Muscle of arm (tissue), 14 donors: ENCODE measurements around the gene CEP20. TPM values are rescaled to one million over a fixed set of nuclear protein-coding genes. Genes with fewer than 3 reads are reported as not detected.
A peak's percentile ranks its signal among the peaks of the same experiment; 100 is the strongest.
"Not testable (repeated sequence)": the region's sequence is repeated elsewhere in the genome, so short reads cannot be mapped to it uniquely, and the experiment has no call there.

Source experiments
- DNase-seq: peaks from one replicate; pipeline ENCODE4 v3.0.0-alpha.2; 2013
- long read RNA-seq, 11 donors: transcript quantifications; one replicate each; lab custom pipeline, GENCODE V29; 2026
- polyA plus RNA-seq, 12 donors: library from polyadenylated mRNA; unstranded; fragments of 120-200 nt; gene quantifications; one replicate each; pipeline ENCODE4 v1.2.1, GENCODE V29; 2013; ENCODE audit not compliant: insufficient read length in 12 of 12

The CEP20 gene, protein sequence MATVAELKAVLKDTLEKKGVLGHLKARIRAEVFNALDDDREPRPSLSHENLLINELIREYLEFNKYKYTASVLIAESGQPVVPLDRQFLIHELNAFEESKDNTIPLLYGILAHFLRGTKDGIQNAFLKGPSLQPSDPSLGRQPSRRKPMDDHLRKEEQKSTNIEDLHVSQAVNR
- polyA plus RNA-seq, result 10 to 100 TPM in 11 of 12 donors, not detected in 1; 12.3 to 33.7 (median 27.6) TPM
- long read RNA-seq, donor 1, transcript FOPNL-201 (5 exons, 2,275 nt), result major isoform, 18 of 21 reads
- long read RNA-seq, donor 1, partial matches to known transcripts, result 0 of 21 reads
- long read RNA-seq, donor 1, other reads (novel, unspliced or antisense), result 0 of 21 reads
- long read RNA-seq, donor 2, transcript FOPNL-201 (5 exons, 2,275 nt), result major isoform, 16 of 20 reads
- long read RNA-seq, donor 2, partial matches to known transcripts, result 0 of 20 reads
- long read RNA-seq, donor 2, other reads (novel, unspliced or antisense), result 0 of 20 reads
- long read RNA-seq, donor 3, partial matches to known transcripts, result 0 of 6 reads
- long read RNA-seq, donor 3, other reads (novel, unspliced or antisense), result 0 of 6 reads
- long read RNA-seq, donor 4, transcript FOPNL-201 (5 exons, 2,275 nt), result major isoform, 5 of 6 reads
- long read RNA-seq, donor 4, partial matches to known transcripts, result 0 of 6 reads
- long read RNA-seq, donor 4, other reads (novel, unspliced or antisense), result 0 of 6 reads
- long read RNA-seq, donor 5, transcript FOPNL-201 (5 exons, 2,275 nt), result major isoform, 14 of 16 reads
- long read RNA-seq, donor 5, partial matches to known transcripts, result 0 of 16 reads
- long read RNA-seq, donor 5, other reads (novel, unspliced or antisense), result 0 of 16 reads
- long read RNA-seq, donor 6, transcript FOPNL-201 (5 exons, 2,275 nt), result major isoform, 8 of 8 reads
- long read RNA-seq, donor 6, partial matches to known transcripts, result 0 of 8 reads
- long read RNA-seq, donor 6, other reads (novel, unspliced or antisense), result 0 of 8 reads
- long read RNA-seq, donor 7, transcript FOPNL-201 (5 exons, 2,275 nt), result major isoform, 10 of 11 reads
- long read RNA-seq, donor 7, partial matches to known transcripts, result 0 of 11 reads
- long read RNA-seq, donor 7, other reads (novel, unspliced or antisense), result 0 of 11 reads
- long read RNA-seq, donor 8, transcript FOPNL-201 (5 exons, 2,275 nt), result major isoform, 7 of 21 reads
- long read RNA-seq, donor 8, partial matches to known transcripts, result 12 of 21 reads
- long read RNA-seq, donor 8, other reads (novel, unspliced or antisense), result 0 of 21 reads
- long read RNA-seq, donor 9, transcript FOPNL-201 (5 exons, 2,275 nt), result major isoform, 6 of 7 reads
- long read RNA-seq, donor 9, partial matches to known transcripts, result 0 of 7 reads
- long read RNA-seq, donor 9, other reads (novel, unspliced or antisense), result 0 of 7 reads
- long read RNA-seq, donor 10, transcript FOPNL-201 (5 exons, 2,275 nt), result major isoform, 14 of 17 reads
- long read RNA-seq, donor 10, partial matches to known transcripts, result 0 of 17 reads
- long read RNA-seq, donor 10, other reads (novel, unspliced or antisense), result 0 of 17 reads
- long read RNA-seq, donor 11, transcript FOPNL-201 (5 exons, 2,275 nt), result major isoform, 15 of 18 reads
- long read RNA-seq, donor 11, partial matches to known transcripts, result 0 of 18 reads
- long read RNA-seq, donor 11, other reads (novel, unspliced or antisense), result 0 of 18 reads

DNA sequence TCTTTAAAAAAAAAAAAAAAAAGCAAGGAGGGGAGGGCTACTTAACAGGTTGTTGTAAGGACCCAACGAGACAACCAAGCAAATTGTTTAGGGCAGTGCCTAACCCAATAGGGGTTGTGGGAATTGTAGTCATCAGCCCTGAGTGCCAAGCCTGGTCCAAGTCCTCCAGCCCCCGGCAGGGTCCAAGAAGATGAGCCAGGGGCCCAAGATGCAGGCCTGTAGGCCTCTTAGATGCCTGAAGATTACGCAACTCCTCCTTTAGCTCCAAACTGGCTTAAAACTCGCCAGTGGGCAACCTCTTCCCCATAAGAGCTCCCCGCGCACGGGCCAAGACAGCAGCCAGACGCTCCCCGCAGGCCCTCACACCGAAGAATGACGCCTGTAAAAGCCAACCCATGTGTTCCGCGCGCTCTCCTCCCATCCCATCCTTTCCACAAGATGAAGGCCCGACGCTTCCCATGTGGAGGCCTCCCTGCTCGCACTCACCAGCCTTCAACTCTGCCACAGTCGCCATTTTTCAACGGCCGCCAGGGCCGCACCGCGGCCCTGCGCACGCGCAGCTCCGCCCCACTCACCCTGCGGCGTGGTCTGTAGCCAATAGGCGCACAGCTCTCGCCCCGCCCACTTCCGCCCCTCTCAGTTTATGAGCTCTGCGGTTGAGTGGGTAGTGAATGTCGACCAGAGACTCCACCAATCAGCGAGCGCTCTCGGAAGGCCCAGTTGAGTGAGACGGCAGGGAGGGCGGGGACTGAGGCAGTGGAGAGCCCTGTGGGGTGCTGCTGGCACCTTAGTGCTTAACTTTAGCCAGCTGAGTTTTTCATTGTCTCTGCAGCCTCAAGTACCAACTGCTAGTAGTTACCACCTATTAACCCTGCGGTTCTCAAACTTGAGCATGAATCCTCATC, at the start of gene CEP20:
CEP20 (minus strand) TSS at position 532 of the 905 bp plus-strand sequence; CDS start at position 514, 18 bp downstream.
- peak; percentile 99 for DNase-seq

DNA sequence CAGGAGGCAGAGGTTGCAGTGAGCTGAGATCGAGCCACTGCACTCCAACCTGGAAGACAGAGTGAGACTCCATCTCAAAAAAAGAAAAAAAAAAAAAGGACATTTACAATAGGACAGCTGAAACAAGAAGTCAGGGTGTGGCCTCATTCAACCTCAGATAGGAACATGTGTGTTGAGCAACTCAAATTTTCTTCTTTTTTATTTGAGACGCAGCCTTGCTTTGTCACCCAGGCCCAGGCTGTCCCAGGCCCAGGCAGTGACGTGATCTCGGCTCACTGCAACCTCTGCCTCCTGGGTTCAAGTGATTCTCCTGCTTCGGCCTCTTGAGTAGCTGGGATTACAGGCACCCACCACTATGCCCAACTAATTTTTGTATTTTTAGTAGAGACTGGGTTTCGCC, 48.4 kb upstream of the CEP20 start:
- DNase-seq, result not testable (repeated sequence)

DNA sequence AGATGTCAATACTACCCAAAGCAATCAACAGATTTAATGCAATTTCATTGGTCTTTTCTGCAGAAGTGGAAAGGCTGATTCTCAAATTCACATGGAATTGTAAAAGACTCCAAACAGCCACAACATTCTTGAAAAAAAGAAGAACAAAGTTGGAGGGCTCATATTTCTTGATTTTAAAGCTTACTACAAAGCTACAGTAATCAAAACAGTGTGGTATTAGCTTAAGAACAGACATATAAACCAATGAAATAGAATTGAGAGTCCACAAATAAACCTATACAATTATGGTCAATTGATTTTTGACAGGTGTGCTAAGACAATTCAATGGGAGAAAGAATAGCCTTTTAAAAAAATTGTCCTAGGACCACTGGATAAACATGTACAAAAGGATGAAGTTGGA, 46.6 kb upstream of the CEP20 start:
- no peak for DNase-seq

DNA sequence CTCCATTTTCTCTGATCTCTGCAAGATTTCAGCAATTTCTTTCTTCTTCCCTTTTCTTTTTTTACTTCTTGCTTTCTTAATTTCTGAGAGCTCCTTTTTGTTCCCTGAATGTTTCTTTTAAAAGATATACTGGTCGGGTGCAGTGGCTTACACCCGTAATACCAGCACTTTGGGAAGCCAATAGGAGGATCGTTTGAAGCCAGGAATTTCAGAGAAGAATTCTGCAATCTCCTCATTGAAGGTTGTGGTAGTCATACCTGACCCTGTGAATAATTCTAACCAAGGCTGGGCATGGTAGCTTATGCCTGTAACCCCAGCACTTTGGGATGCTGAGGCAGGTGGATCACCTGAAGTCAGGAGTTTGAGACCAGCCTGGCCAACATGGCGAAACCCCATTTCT, 45.4 kb upstream of the CEP20 start:
- no peak for DNase-seq

DNA sequence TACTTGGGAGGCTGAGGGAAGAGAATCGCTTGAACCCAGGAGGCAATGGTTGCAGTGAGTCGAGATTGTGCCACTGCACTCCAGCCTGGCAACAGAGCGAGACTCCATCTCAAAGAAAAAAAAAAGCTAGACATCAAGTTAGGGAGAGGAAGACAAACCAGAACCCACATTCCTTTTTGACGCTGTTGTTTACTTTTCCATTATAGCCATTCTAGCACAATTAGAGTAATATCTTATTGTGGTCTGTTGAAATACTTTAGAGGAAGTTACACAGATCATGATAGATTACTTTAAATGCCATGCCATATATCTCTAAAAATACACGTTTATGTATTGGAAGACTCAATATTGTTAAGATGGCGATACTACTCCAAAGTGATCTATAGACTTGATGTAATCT, 44.5 kb upstream of the CEP20 start:
- DNase-seq, result no peak

DNA sequence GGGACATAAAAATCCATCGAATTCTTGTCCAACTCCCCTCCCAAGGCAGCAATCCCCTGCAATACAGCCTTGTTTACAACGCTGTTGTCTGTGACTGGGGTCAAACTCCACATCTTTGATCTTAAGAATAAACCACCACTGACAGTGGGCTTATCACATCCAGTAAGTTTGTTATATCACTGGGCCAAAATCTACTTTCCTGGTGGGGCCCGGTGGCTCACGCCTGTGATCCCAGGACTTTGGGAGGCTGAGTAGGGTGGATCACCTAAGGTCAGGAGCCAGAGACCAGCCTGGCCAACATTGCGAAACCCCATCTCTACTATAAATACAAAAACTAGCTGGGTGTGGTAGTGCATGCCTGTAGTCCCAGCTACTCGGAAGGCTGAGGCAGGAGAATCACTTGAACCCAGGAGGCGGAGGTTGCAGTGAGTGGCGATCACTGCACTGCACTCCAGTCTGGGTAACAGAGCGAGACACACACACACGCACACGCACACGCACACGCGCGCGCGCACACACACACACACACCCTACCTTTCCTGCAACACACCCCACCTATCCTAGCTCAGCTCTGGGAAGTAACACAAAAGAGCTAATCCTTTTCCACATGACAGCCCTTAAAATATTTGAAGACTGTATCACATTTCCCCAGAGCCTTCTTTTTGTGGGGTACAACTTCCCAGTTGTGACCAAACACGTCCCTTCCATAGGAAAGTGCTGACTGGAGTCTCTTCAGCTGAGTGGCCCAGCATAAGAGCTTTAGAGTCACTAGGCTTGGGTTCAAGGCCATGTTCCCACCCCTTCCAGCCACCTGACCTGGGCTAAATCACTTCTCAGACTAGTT, 40.1 kb upstream of the CEP20 start:
- no peak for DNase-seq

DNA sequence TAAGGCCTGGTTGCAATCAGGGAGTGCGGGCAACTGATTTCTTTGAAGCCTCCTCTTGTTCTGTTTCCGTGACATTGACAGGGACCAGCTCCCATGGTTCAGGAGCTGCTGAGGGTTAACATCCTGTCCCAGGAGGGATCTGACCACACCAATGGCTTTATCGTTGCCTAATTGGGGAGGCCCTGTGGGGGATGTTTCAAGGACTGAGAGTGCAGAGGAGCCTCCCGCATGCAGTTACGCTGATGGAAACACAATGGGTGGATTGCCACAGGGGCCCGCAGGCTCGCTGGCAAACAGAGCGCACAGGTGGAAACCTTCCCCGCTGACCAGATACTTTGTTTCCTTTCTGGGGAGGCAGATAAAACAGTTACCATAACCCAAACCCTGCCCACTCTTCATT, 37.2 kb upstream of the CEP20 start:
- DNase-seq, result no peak

DNA sequence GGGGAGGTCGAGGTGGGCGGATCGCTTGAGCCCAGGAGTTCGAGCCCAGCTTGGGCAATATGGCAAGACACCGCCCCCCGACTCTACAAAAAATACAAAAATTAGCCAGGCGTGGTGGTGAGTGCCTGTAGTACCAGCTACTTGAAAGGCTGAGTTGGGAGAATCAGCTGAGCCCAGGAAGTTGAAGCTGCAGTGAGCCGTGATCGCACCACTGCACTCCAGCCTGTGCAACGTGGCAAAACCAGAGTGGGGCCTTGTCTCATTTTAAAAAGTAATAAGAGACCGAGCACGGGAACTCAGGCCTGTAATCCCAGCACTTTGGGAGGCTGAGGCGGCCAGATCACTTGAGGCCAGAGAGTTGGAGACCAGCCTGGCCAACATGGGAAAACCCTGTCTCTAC, 36.6 kb upstream of the CEP20 start:
- no peak for DNase-seq

DNA sequence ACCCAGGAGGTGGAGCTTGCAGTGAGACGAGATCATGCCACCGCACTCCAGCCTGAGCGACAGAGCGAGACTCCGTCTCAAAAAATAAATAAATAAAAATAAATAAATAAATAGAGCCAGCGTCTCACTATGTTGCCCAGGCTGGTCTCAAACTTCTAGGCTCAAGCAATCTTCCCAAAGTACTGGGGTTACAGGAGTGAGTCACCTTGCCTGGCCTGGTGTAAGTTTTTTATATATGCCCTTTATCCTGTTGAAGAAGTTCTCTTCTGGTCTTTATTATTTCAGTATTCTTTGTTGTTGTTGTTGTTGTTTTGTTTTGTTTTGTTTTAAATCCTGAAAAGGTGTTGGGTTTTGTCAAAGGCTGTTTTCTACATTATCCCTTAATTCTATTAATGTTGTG, 30.9 kb upstream of the CEP20 start:
- DNase-seq, result no peak

DNA sequence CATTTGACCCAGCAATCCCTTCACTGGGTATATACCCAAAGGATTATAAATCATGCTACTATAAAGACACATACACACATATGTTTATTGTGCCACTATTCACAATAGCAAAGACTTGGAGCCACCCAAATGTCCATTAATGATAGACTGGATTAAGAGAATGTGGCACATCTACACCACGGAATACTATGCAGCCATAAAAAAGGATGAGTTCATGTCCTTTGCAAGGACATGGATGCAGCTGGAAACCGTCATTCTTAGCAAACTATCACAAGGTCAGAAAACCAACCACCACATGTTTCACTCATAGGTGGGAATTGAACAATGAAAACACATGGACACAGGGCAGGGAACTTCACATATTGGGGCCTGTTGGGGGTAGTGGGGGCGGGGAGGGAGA, 29.9 kb upstream of the CEP20 start:
- DNase-seq, result not testable (repeated sequence)

DNA sequence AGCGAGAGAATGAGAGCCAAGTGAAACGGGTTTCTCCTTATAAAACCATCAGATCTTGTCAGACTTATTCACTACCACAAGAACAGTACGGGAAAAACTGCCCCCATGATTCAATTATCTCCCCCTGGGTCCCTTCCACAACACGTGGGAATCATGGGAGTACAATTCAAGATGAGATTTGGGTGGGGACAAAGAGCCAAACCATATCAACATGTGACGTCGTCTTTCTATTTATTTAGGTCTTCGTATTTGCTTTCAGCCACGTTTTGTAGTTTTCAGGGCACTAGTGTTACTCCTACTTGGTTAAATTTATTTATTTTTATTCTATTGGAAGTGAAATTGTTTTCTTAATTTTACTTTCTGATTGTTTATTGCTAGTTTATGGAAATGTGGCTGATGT, 27.9 kb upstream of the CEP20 start:
- DNase-seq, result no peak

DNA sequence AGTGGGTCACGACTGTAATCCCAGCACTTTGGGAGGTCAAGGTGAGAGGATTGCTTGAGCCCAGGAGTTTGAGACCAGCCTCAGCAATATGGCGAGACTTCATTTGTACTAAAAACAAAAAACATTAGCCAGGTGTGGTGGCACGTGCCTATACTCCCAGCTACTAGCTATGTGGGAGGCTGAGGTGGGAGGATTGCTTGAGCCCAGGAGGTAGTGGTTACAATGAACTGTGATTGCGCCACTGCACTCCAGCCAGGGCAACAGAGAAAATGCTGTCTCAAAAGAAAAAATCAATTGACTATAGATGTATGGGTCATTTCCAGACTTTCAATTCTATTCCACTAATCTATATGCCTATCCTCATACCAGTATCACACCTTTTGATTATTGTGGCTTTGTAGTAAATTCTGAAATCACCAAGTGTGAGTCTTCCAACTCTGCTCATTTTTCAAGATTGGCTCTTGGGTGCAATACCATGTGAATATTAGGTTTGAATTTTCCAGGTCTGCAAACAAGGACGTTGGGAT, 27.2 kb upstream of the CEP20 start:
- no peak for DNase-seq

DNA sequence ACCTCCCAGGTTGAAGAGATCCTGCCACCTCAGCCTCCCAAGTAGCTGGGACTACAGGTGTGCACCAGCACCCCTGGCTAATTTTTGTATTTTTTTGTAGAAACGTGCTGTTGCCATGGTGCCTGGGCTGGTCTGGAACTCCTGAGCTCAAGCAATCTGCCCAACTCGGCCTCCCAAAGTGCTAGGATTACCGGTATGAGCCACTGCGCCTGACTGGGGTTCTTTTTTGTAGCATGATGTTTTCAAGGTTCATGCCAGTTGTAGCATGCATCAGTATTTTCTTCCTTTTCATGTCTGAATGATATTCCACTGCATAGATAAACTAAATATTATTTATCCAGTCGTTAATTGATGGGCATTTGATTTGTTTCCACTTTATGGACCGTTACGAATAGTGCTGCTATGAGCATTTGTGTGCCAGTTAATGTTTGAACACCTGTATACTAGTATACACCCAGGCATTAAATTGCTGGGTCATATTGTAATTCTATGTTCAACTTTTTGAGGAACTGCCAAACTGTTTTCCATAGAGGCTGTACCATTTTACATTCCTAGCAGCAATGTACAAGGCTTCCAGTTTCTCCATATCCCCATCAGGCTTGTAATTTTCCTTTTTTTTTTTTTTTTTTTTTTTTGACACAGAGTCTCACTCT, 24.8 kb upstream of the CEP20 start:
- DNase-seq, result no peak

DNA sequence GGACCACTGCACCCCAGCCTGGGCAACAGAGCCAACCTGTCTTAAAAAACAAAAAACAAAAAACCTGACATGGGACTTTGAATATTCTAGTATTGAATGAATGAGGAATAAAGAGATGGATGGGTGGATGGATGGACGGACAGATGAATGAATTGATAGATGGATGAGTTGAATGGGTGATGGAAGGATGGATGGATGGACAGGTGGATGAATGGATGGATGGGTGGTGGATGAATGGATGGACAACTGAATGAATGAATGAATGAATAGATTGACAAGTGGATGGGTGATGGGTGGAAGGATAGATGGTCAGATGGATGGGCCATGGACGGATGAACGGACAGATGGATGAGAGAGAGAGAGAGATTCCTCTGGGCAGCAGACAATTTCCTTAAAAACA, 22.8 kb upstream of the CEP20 start:
- DNase-seq, result no peak

DNA sequence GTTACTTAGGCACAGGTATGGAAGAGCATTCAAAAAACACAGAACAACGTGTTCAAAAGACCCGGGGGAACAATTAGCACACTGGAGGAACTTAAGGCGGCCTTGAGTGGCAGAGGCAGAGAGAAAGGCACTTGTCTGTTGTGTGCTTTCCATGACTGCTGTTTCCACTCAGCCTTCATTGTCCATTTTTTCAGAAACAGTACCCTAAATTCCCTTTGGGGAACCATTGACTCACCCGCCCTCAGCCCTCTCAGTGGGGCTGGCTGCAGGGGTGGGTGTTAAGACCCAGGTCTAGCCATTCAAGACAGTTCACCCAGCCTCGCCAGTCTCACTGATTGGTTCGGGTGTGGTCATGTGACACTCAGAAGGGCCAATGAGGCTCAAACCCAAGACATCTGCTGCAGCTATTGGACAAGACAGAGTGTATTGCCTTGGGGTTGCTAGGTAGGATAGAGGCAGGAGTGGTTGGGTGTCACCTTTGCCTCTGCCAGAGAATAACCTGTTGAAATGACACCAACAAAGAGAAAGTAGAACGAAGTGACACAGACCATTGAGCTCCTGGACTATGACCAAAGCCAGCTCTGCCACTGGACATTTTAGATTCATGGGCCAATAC, 19.6 kb upstream of the CEP20 start:
- DNase-seq, result no peak

DNA sequence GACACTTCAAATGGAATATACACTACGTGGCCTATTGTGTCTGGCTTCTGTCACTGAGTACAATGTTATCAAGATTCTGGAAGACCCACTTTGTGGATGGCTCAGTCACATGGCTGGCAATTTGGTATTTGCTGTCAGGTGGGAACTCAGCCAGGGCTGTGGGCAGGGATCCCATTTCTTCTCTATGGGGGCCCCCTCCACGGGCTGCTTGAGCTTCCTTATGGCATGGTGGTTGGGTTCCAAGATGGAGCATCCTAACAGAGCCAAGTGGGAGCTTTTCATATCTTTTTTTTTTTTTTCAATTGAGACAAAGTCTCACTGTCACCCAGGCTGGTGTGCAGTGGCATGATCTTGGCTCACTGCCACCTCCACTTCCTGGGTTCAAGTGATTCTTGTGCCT, 18.0 kb upstream of the CEP20 start:
- no peak for DNase-seq

DNA sequence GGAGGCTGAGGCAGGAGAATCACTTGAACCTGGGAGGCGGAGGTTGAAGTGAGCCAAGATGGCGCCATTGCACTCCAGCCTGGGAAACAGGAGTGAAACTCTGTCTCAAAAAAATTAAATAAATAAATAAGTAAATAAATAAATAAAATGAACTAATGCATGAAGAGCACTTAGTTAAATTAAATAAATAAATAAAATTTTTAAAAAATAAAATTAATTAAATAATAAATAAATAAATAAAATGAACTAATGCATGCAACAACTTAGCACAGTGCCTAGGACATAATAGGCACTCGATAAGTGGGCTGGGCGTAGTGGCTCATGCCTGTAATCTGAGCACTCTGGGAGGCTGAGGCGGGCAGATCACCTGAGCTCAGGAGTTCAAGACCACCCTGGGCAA, 15.6 kb upstream of the CEP20 start:
- DNase-seq, result no peak
